ENCODE results near the gene NEO1.
A peak's percentile ranks its signal among the peaks of the same experiment; 100 is the strongest.

NEO1 gene

DNA sequence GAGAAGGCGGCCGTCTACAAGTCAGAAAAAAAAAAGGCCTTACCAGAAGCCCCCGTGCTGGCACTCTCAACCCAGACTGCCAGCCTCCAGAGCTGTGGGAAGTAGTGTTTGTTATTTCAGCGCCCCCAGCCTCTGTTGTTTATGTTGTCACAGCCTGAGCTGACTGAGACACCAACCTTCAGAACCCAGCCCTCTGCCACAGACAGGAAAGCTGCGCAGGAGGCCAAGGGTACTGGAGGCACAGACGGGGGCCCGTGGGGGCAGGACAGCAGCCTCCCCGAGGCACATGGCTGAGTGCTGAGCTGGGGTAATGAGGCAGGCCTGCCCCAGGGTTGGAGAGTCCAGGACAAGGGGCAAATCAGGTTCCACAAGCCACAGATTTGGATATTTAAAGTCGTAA lies 282.8 kb downstream of the NEO1 start:
- no peak for FAIRE-seq
- no peak for DNase-seq (ENCODE audit: insufficient read length, low spot score)
- no peak for TF ChIP-seq POLR2A (IDR thresholded peaks at IDR 0.05; ENCODE audit: low read depth, low read length)

GRCh38 chr15:73335471-73335870 lies 283.2 kb downstream of the NEO1 start:
- DNase-seq (ENCODE audit: insufficient read length, low spot score) (no peak), FAIRE-seq (no peak)
- no peak for TF ChIP-seq POLR2A (IDR thresholded peaks at IDR 0.05; ENCODE audit: low read depth, low read length)

- DNase-seq (ENCODE audit: insufficient read length, low spot score): no peak
- no peak for TF ChIP-seq POLR2A (IDR thresholded peaks at IDR 0.05; ENCODE audit: low read depth, low read length)
- FAIRE-seq: no peak
Observed at GRCh38 chr15:73336756-73337155, 284.5 kb downstream of the NEO1 start.

DNA sequence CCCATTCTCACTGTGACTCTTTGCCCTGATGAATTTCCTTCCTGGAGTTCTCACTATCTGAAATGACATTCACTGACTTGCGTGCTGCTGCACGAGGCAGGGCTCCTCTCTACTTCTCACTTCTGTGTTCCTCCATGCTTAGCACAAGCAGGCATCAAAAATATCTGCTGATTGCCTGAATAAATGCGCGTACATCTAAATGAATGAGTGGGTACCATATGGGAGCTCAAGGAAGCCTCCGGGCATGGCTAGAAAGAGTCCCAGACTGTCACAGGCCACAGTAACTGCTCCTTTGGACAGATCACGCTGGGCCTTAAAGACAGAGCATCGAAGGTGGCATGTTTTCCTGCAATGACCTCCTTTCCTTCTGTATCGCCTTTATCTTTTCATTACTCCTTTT lies 284.9 kb downstream of the NEO1 start:
- no peak for TF ChIP-seq POLR2A (IDR thresholded peaks at IDR 0.05; ENCODE audit: low read depth, low read length)
- FAIRE-seq: no peak

DNA sequence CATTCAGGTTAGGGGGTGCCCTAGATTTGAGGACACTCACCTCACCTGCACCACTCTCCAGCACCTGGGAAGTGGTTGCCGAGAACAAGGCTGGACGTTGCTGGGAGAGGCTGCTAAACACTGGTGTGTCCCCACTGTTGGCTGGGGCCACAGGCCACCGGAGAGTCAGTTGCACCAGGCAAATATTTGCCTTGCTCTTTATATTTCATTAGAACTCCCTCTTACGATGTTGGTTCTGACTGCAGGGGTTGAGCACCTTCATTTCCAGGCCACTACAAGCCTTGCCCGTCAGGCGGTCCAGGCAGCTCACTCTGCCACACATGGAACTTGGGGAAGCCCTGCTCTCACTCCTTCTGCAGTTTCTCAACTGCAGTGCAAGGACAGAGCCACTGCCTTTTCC lies 285.8 kb downstream of the NEO1 start:
- no peak for FAIRE-seq
- no peak for DNase-seq (ENCODE audit: insufficient read length, low spot score)
- TF ChIP-seq POLR2A (IDR thresholded peaks at IDR 0.05; ENCODE audit: low read depth, low read length): no peak

More for the DNA sequence above, 284.9 kb downstream of the NEO1 start:
- DNase-seq (ENCODE audit: insufficient read length, low spot score): no peak

- no peak for DNase-seq (ENCODE audit: insufficient read length, low spot score)
- FAIRE-seq: no peak
- no peak for TF ChIP-seq POLR2A (IDR thresholded peaks at IDR 0.05; ENCODE audit: low read depth, low read length)
Observed at GRCh38 chr15:73338606-73339374, 286.5 kb downstream of the NEO1 start.

DNA sequence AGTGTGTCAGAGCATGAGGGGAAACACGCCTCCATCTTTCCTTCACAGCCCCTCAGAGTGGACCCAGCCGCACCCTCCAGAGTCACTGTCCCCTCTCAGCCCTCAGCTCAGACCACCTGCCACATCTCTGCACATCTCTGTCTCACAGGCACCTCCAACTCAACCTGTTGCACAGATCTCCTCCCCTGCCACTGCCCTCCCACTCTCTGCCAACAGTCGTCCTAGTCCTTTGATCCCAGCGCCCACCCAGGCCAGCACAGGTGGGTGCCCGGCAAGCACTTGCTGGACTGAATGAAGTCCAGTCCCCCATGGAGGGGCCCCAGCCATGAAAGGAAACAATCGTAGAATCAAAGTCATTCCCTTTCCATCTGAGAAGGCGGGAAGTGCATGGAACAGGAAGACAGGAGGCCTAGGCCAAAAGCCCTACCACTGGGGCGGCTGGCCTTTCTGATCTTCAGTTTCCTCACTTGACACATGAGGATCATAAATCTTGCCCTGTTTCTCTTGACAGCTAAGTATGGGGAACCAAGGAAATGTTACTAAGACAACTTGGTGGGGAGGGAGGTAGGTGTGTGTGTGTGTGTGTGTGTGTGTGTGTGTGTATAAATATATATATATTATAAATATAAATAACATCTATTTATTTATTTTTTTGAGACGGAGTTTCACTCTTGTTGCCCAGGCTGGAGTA lies 288.4 kb downstream of the NEO1 start:
- FAIRE-seq: no peak
- TF ChIP-seq POLR2A (IDR thresholded peaks at IDR 0.05; ENCODE audit: low read depth, low read length): no peak

DNA sequence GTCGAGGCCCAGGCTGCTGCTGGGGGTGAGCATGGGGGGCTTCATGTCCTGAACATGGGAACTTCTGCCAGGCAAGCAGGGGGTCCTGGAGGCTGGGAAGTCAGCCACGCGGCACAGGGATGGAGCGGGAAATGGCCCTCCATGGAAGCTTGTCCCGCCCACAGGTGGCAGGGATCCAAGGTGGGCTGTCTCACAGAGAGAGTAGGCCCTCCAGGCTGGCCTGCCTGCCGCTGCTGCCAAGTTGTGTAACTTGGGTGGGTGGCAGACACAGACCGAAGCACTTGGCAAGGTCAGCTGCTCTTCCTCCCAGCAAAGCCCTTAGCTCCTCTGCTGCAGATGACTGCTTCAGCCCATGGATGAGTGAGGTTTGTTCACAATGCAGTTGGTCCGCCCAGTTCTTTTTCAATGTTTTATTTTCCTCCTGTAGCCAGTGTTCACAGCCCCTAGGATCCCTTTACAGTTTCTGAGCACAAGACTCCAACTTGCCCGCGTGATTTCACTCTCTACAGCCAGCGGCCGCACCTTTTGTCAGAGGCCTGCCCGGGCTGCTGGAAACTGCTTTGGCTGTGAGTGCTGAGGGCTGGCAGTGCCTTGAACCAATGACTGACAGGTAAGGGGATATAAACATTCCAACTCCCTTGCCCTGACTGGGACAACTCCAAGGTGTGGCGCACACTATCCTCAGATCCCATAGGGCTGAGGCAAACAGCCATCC lies 289.8 kb downstream of the NEO1 start:
- no peak for FAIRE-seq

More for the DNA sequence above, 288.4 kb downstream of the NEO1 start:
- DNase-seq (ENCODE audit: insufficient read length, low spot score): no peak

DNA sequence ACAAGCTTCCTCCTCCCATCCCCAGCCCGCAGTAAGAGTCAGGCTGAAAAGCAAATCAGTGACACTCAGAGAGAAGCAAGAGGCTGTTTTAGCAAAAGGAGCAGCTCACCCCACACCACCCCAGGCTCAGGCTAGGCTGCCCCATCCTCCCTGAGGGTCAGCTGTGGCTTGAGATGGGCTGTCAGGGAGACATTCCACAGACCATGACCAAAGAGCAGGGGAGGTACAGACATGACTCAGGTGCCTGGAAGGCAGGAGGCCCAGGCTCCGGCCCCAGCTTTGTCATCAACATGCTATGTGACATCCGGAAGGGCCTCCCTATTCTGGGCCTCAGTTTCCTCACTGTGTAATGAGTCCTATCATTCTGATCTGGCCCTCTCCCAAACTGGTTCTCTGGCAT lies 291.8 kb downstream of the NEO1 start:
- no peak for DNase-seq (ENCODE audit: insufficient read length, low spot score)
- no peak for TF ChIP-seq POLR2A (IDR thresholded peaks at IDR 0.05; ENCODE audit: low read depth, low read length)
- FAIRE-seq: no peak

More for the DNA sequence above, 289.8 kb downstream of the NEO1 start:
- no peak for DNase-seq (ENCODE audit: insufficient read length, low spot score)
- no peak for TF ChIP-seq POLR2A (IDR thresholded peaks at IDR 0.05; ENCODE audit: low read depth, low read length)

- no peak for FAIRE-seq
- no peak for DNase-seq (ENCODE audit: insufficient read length, low spot score)
- TF ChIP-seq POLR2A (IDR thresholded peaks at IDR 0.05; ENCODE audit: low read depth, low read length): no peak
Observed at GRCh38 chr15:73345658-73346057, 293.4 kb downstream of the NEO1 start.

GRCh38 chr15:73346735-73347312 lies 294.6 kb downstream of the NEO1 start:
- DNase-seq (ENCODE audit: insufficient read length, low spot score) (peak; percentile 47), FAIRE-seq (no peak)
- TF ChIP-seq POLR2A (IDR thresholded peaks at IDR 0.05; ENCODE audit: low read depth, low read length): no peak

GRCh38 chr15:73349191-73349590 lies 296.9 kb downstream of the NEO1 start:
- DNase-seq (ENCODE audit: insufficient read length, low spot score) (no peak), FAIRE-seq (no peak)
- no peak for TF ChIP-seq POLR2A (IDR thresholded peaks at IDR 0.05; ENCODE audit: low read depth, low read length)

- DNase-seq (ENCODE audit: insufficient read length, low spot score): no peak
- TF ChIP-seq POLR2A (IDR thresholded peaks at IDR 0.05; ENCODE audit: low read depth, low read length): no peak
- no peak for FAIRE-seq
Observed at GRCh38 chr15:73352082-73352481, 299.8 kb downstream of the NEO1 start.

DNA sequence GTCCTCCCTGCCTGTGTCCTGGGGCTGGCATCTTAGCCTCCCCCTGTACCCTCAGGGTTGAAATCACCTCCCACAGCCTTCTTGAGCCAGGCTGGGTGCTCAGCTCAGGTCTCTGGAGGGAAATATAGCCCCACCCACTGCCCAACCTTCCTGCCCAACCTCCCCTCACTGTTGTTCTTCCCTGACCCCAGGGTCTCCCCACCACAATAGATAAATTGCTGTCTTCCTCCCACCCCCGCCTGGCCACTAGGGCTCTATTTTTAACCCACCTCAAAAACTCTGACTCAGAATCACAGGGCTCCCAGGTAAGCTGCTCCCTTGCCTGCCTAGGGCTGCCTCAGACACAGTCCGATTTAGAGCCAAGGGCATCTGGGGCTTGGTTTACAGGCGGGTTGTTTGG lies 301.5 kb downstream of the NEO1 start:
- no peak for TF ChIP-seq POLR2A (IDR thresholded peaks at IDR 0.05; ENCODE audit: low read depth, low read length)
- DNase-seq (ENCODE audit: insufficient read length, low spot score) (no peak), FAIRE-seq (no peak)

Measured in H54 (cell line).